ENCODE results near the gene PGF.
"Not testable (repeated sequence)": the region's sequence is repeated elsewhere in the genome, so short reads cannot be mapped to it uniquely, and the experiment has no call there.

- not testable (repeated sequence) for TF ChIP-seq CTCF (conservative IDR thresholded peaks at IDR 0.05); ZFX (IDR thresholded peaks at IDR 0.05)
Observed at GRCh38 chr14:74995781-74996180, 40.4 kb upstream of the PGF start.
